ENCODE results near the gene TTLL13.
"Not testable (repeated sequence)": the region's sequence is repeated elsewhere in the genome, so short reads cannot be mapped to it uniquely, and the experiment has no call there.

TTLL13 gene

DNA sequence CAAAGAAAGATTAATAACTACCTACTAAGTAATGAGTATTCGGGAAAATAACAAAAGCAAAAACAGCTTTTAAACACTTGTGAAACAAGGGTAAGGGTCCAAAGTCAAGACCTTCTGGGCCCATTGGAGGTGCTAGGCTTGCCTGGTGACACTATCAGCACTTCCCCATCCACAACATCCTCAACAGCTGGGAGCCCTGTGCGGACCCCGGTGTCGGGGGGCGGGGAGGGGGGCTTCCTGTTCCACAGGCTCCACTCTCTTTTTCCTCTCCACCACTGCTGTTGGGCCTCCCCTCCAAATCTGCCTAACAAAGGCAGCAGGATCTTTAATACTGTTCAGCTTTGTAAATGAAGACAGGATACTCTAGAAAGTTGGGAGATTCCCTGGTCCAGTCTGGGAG, 37.7 kb downstream of the TTLL13 start:
- DNase-seq (ENCODE audit: low read depth), result no peak

DNA sequence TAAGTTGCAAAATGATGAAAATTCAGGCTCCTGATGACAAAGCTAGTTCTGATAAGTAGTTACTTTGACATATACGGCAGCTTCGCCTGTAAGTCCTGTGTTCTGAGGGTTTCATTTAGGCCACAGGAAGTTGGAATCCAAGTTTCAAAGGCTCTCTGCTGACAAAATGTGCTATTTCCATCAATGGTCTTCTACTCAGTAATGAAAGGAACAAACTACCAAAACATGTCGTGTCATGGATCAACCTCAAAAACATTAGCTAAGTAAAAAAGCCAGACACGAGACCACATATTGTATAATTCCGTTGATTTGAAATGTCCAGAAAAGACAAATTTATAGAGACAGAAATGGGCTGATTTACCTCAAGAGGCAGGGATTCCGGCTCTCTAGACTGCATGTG, 38.6 kb downstream of the TTLL13 start:
- no peak for DNase-seq (ENCODE audit: low read depth)

DNA sequence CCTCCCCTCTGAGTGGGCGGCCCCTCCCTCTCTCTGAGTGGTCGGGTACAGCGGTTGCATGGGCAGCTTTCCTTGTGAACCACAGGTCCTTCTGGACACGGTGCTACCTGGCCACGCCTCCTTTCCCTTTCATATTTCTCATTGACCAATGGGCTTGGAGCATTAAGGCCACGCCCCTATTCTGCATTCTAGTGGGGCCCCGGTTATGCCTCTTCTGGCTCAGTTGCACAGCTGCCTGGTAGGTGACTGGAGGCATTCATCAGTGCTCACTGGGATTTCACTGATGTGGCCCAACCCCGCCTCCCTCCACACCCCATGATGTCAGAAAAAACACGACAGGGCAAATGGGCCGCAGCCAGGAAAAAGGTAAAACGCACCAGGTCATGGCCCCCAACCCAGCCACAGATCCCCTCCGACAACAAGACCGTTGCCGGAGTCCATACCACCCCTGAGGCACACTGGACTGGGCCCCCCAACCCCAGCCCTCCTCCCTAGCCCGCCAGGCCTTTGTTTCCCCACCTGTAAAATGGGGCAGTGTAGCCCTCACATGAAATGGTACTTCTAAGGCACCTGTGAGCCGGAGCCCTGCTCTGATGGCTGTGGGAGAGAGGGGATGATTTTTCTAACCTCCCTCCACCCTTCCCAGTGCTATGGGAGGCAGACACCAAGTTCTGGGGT, 42.5 kb downstream of the TTLL13 start:
- DNase-seq (ENCODE audit: low read depth), result no peak

DNA sequence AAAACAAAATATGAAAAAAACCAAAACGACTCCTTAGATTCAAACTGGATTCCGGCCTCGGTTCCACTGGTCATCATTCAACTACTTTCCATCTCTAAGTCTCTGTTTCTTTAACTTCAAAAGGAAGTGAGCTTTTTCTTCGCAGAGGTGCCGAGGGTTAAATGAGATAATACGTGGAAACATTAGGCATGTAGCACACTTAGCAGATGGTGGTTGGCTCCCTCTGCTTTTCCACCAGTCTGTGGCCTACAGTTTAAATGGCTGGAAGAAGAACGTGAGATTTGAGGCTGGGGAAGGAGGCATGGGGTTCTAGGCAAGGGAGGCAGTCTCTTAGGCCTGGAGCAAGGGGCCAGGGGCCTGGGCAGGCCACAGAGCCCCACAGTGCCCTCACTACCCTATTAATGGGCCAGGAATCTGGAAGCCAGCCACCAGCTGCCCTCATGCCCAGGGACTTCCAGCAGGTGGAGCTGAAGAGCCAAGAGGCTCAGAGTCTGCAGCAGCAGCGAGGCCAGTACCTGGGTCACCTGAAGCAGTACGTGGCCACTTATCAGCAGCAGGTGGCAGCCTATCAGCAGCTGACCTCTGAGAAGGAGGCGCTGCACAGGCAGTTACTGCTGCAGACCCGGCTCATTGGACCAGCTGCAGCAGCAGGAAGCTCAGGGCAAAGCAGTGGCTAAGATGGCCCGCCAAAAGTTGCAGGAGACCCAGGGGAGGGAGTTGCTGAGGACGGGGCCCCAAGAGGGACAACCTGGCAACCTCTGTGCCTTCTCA, 43.9 kb downstream of the TTLL13 start:
- peak; percentile 52 for DNase-seq (ENCODE audit: low read depth)

DNA sequence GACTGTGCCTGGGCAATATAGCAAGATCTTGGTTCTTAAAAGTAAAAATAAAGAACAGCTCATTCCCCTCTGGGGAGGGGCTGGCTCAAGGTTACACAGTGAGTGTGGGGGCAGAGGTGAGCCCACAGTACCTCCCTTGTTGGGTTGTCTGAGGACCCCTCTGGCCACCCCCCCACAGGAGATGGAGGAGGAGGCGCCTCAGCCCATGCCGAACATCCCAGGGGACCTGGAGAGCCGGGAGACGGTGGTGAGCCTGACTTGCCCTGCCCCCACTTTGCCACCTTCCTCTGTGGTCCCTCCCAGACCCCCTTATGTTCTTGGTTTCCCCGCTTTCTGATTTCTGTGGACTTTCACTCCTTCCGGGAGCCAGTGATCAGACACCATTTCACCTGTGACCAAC, 44.8 kb downstream of the TTLL13 start:
- DNase-seq (ENCODE audit: low read depth), result no peak

DNA sequence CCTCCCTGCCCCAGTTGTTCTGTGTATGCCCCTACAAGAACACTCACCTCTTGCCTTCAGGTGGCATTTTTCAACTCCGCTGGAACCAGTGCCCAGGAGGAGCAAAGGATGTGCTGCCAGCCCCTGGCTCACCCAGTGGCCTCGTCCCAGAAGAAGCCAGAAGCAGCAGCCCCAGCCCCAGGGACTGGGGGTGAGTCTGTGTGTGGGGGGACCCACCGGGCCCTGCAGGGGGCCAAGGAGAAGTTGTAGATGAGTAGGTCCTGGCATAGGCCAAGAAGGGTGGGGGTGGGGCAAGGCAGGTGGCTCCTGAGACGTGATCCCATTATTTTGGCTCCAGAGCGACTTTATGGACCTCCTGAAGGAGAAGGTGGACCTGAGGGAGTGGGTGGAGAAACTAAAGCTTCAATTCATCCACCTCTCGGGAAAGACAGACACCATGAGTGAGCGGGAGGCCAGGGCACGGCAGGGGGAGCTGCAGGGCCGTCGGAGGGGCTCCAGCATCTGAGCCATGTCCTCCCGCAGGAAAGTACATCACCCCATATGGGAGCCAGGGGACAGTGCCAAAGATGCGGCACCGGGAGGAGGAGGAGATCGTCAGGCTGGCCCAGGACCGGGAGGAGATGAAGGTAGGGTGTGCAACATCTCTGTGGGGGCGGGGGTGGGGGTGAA, 45.4 kb downstream of the TTLL13 start:
- no peak for DNase-seq (ENCODE audit: low read depth)

DNA sequence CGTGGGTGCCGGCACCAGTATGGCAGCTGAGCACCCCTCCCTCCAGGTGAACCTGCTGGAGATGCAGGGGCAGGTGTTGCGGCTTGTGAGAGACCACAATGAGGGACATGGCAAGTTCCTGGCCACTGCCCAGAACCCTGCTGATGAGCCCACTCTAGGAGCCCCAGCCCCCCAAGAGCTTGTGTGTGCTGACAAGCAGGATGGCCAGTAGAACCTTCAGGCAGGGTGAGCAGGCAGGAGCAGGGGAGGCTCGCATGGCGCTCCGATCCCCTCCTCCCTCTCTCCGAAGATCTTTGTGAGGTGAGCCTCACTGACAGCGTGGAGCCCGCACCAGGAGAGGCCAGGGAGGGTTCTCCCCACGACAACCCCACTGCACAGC, 45.9 kb downstream of the TTLL13 start:
- DNase-seq (ENCODE audit: low read depth), result no peak

DNA sequence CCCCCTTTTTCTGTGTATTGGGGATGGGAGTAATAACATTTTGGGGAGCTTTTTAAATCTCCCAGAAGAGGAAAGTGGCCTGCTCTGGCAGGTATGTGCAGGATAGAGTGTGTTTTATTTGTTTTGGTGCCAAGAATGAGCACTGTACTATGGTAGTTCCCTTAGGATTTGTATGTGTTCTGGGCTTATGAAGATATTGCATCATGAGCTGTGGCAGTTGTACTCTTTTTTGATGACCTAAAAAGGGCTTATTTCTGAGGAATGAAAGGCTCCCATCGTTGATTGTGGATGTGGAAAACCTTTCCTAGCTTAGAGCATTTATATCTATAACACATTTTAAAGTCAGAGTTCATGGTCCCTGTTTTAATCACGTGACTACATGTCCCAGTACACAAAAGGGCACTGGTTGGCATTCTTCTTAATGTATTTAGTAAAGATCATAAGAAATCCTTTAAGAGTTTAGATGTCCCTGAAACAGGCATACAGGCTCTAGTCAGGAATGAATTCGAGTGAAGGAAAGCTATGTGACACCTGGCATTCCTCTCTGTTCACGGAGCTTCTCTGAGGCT, 47.0 kb downstream of the TTLL13 start:
- not testable (repeated sequence) for DNase-seq (ENCODE audit: low read depth)

DNA sequence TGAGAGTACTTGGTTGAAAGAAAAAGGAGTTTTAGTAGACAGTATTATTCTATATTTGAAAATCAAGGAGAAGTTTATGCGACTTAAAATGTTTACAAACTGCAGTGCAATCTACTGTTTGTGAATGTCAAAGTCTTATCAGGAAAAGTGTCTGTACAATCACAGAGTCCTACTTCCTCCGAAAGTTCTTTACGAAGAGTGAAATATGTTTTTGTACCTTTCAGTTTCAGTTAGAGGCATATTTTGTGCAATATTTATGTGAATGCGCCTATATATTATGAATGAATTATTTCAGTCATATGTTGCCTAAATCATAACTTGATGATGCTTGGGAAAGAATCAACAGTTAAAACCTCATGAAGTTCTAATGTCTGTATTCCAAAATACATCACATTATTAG, 47.7 kb downstream of the TTLL13 start:
- DNase-seq (ENCODE audit: low read depth), result no peak

DNA sequence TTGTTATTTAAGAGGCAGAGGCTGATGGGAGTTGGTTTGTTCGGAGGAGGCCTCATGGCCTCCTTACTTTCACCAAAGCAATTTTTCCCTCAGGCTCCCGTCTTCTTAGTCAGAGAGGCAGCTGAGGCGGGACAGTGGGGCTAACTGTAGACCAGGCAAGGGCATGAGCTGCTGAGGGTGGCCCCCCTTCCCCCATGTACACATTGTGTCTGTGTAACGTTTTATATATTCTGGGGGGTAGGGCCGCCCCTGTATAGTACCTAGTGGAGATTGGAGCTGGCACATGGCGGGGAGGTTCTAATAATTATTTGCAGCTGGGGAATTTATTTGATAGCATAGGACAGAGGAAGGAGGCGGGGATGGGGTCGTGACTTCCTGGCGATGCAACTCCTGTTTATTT, 51.2 kb downstream of the TTLL13 start:
- DNase-seq (ENCODE audit: low read depth), result no peak

DNA sequence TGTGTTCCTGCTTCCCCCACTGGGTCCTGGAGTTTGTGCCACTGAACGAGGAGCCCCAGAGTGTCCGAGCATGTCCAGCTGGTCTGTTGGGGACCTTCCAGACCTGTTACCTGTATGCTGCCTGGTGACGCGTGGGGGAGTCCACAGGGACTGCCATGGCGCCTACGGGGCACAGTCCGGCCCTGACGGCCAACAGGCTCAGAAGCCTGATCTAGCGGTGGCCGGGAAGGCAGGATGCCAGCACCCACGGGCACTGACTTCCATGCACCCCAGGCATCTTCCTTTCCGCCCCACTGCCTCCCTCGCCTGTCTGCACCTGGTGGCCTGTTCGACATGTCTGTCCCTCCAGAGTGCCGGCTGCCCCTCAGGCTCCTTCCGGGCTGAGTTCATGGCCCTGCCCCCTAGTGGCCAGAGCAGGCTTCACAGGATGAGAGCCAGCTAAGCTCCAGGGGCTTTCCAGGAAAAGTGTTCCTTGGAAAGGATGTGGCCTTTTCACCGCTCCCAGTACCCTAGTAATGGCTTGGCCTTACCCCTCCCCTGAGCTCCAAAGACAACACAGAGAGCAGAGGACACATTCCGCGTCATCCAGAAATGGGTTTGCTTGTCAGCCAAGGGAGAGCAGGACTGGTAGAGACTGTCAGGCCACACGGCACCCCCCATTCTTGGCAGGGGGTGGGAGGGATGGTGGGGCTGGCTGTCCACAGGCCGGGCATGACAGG, 51.8 kb downstream of the TTLL13 start:
- DNase-seq (ENCODE audit: low read depth), result peak; percentile 12

DNA sequence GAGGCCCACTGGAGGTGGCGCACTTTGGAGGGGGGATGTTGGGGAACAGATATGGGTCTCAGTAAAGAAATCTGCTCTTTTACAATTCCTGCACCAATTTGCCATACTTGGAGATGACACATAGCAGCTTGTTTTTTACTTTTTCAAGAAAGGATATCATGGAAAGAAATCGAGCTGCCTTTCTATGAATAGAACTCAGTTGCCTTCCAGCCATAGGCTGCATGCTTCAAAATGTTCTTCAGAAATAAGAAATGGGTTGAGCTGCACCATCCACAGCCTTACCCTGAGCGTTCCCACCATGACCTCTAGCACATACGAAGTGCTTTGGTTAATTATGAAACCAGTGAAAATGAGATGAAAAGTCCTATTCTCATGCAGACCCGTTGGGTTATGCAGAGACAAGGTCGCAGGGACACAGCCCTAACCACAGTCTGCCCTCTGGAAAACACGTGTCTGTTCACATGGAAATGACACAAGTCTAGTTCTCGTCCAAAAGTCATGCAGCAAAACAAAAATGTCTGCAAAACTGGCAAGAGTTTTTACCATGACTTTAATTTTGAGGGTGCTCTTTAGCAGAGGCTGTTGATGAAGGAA, 52.4 kb downstream of the TTLL13 start:
- DNase-seq (ENCODE audit: low read depth), result no peak

DNA sequence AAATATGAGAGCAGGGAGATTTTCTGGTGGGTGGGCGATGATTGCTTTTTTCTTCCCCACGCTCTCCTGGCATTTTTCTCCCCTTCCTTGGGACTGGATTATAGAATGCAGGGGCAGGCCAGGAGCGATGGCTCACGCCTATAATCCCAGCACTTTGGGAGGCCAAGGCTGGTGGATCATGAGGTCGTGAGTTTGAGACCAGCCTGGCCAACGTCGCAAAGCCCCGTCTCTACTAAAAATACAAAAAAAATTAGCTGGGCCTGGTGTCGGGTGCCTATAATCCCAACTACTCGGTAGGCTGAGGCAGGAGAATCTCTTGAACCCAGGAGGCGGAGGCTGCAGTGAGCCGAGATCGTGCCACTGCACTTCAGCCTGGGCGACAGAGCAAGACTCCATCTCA, 56.0 kb downstream of the TTLL13 start:
- not testable (repeated sequence) for DNase-seq (ENCODE audit: low read depth)

DNA sequence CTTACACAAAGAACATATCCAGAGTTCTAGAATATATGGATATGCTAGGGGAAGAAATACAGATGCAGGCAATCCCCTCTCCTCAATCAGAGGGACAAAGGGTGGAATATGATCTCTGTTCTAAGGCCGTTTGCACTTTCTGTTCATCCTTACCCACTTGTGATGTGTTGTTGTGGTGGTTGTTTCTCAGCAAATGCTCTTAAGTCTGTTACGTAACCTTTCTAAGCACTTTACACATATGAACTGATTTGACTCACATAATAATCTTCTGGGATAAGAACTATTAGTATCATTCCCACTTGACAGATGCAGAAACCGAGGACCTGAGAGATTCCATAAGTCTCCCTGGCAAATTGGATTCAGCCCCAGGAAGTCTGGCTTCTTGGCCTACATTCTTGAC, 56.6 kb downstream of the TTLL13 start:
- no peak for DNase-seq (ENCODE audit: low read depth)

DNA sequence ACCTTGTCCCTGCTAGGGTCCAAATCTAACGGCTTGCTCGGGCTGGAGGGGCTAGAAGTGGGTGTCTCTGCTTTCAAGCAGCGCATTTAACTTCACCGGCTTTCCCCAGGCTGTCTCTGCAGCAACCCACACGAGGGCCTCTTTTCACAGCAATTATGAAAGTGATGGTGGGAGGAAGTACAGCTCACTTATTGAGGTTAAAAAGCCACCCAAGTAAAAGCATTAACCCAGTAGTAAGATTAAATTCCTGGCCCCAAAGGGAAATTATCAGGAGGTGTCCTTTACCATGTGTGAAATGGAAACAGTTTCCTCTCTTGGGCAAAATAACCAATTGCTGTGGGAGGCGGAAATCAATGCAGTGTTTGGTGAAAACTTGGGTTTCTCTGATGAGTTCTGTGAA, 57.2 kb downstream of the TTLL13 start:
- DNase-seq (ENCODE audit: low read depth), result no peak

DNA sequence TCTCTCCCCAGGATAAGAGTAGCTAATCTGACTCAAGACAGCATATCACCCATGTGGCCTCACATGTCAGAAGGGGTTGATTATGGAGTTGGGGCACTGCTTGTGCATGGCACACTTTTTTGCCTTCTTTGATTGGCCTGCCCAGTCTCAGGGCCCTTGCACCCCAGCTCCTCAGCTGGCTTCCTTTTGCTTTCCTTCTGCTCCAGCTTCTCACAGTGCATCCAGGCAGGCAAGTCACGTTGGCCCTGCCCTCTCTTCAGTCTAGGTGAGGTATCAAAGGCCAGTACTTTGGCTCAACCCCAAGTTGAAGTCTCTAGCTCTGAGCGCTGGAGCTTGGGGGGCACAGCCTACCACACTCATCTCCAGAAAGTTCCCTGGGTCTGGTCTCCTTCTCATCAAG, 58.3 kb downstream of the TTLL13 start:
- DNase-seq (ENCODE audit: low read depth), result no peak

DNA sequence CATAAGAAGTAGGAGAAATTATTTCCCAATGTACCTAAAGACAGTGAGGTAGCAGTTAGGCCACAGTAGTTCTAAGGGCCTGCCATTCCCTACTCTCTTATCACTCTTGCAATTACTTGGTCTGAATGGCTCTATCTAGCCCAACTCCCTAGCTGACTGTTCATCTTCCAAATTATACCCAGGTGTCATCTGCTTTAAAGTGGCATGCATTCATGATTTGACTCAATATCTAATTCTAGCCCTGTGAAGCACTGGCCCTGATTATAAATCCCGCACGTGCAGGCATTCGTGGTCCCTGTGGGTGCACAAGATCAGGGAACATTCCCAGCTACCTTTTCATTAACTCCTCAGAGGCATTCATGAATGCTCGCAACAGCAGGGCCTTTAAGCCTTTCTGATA, 59.7 kb downstream of the TTLL13 start:
- DNase-seq (ENCODE audit: low read depth), result no peak
